ENCODE results near the gene SLC7A1. TPM values are rescaled to one million over a fixed set of nuclear protein-coding genes. Genes with fewer than 3 reads are reported as not detected.

Gene SLC7A1
- total RNA-seq, 4 donors from 2014 or later: 72.6 to 101 (median 86.7) TPM

- TF ChIP-seq POLR2A (IDR thresholded peaks at IDR 0.05) (no peak), POLR2AphosphoS5 (IDR thresholded peaks at IDR 0.05) (no peak), CTCF (IDR thresholded peaks at IDR 0.05) (no peak), EP300 (IDR thresholded peaks at IDR 0.05) (no peak)
- H3K27ac ChIP-seq: no peak overlapping the region
- no peak for DNase-seq (ENCODE audit: low spot score in 2 of 2)
- no peaks in the 10 kb centered on the region for H3K9me3 ChIP-seq
- H3K4me3 ChIP-seq: no peak overlapping the region
- no peaks in the 10 kb centered on the region for H3K36me3 ChIP-seq
- H3K4me1 ChIP-seq: peaks cover 64% of the 10 kb centered on the region
- no peaks in the 10 kb centered on the region for H3K27me3 ChIP-seq
- 53% methylated on average over 5 of the region's 5 CpGs for WGBS
Measured at GRCh38 chr13:29564373-29564772, 31.1 kb downstream of the SLC7A1 start.

- H3K9me3 ChIP-seq: no peaks in the 10 kb centered on the region
- peaks cover 59% of the 10 kb centered on the region for H3K4me1 ChIP-seq
- TF ChIP-seq POLR2A (IDR thresholded peaks at IDR 0.05): no peak
- TF ChIP-seq POLR2AphosphoS5 (IDR thresholded peaks at IDR 0.05): no peak
- no peak for TF ChIP-seq CTCF (IDR thresholded peaks at IDR 0.05)
- no peak for TF ChIP-seq EP300 (IDR thresholded peaks at IDR 0.05)
- no peaks in the 10 kb centered on the region for H3K27me3 ChIP-seq
- no peaks in the 10 kb centered on the region for H3K36me3 ChIP-seq
- H3K4me3 ChIP-seq: no peak overlapping the region
- no peak overlapping the region for H3K27ac ChIP-seq
- 76% methylated on average over 6 of the region's 6 CpGs for WGBS
- DNase-seq (ENCODE audit: low spot score in 2 of 2): peak in 1 of 2 donors; percentile 7
Measured at GRCh38 chr13:29563941-29564340, 31.5 kb downstream of the SLC7A1 start.

GRCh38 chr13:29562786-29563438 is 32.6 kb downstream of the SLC7A1 start:
- H3K4me1 ChIP-seq: peaks cover 49% of the 10 kb centered on the region
- no peaks in the 10 kb centered on the region for H3K27me3 ChIP-seq
- H3K4me3 ChIP-seq: no peak overlapping the region
- no peak for TF ChIP-seq CTCF (IDR thresholded peaks at IDR 0.05)
- TF ChIP-seq POLR2A (IDR thresholded peaks at IDR 0.05): no peak
- no peak for TF ChIP-seq POLR2AphosphoS5 (IDR thresholded peaks at IDR 0.05)
- TF ChIP-seq EP300 (IDR thresholded peaks at IDR 0.05): no peak
- H3K9me3 ChIP-seq: no peaks in the 10 kb centered on the region
- no peaks in the 10 kb centered on the region for H3K36me3 ChIP-seq
- DNase-seq (ENCODE audit: low spot score in 2 of 2): peak in 1 of 2 donors; percentile 29
- 87% methylated on average over 7 of the region's 7 CpGs for WGBS
- H3K27ac ChIP-seq: no peak overlapping the region

DNA sequence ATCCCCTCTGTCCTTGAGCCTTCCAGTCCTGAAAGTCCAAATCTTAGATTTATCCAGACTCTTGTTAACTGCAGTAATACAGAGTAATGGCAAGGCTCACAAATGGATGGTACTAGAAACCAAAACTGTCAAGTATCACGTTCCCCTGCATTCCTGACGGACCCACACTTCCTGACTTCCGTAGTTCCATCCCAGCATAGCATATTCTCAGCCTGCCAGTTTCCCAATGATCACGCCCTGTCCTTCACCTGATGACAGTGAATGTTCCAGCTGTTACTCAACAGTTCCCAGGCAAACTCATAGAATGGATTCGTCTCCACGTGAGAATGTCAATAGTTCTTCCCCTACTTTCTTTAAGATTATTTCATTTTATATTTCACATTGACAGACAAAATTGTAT is 33.6 kb downstream of the SLC7A1 start:
- no peak overlapping the region for H3K4me3 ChIP-seq
- no peaks in the 10 kb centered on the region for H3K9me3 ChIP-seq
- H3K27me3 ChIP-seq: no peaks in the 10 kb centered on the region
- no peak overlapping the region for H3K27ac ChIP-seq
- DNase-seq (ENCODE audit: low spot score in 2 of 2): no peak
- TF ChIP-seq EP300 (IDR thresholded peaks at IDR 0.05) (no peak), POLR2A (IDR thresholded peaks at IDR 0.05) (no peak), CTCF (IDR thresholded peaks at IDR 0.05) (no peak), POLR2AphosphoS5 (IDR thresholded peaks at IDR 0.05) (no peak)
- no peaks in the 10 kb centered on the region for H3K36me3 ChIP-seq
- WGBS: 62% methylated on average over 6 of the region's 6 CpGs
- peaks cover 39% of the 10 kb centered on the region for H3K4me1 ChIP-seq

DNA sequence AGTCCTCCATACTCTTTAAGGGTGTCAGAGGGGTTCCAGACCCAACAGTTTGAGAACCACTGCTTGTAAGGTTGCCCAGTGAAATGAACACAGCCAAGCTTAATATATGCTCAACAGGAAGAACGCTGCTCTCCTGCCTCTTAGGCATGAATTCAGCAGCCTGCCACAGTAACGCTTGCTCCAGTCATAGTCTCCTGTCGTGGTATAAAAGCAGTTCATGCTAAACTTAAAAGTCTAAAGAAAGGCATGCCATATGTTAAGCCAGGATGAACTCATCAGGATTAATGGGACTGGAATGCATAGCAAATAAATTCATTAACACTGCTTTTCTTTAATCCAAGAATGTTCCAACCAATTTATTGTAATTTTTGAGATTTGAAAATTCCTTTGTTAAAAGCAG is 38.7 kb downstream of the SLC7A1 start:
- DNase-seq (ENCODE audit: low spot score in 2 of 2): no peak
- Histone ChIP-seq H3K27me3 (no peaks in the 10 kb centered on the region), H3K4me1 (peaks cover 3% of the 10 kb centered on the region), H3K27ac (no peak overlapping the region), H3K4me3 (no peak overlapping the region), H3K36me3 (peaks cover 22% of the 10 kb centered on the region), H3K9me3 (no peaks in the 10 kb centered on the region)
- WGBS: 58% methylated on average over 3 of the region's 3 CpGs
- no peak for TF ChIP-seq EP300 (IDR thresholded peaks at IDR 0.05)
- TF ChIP-seq POLR2A (IDR thresholded peaks at IDR 0.05): no peak
- TF ChIP-seq POLR2AphosphoS5 (IDR thresholded peaks at IDR 0.05): no peak
- no peak for TF ChIP-seq CTCF (IDR thresholded peaks at IDR 0.05)

All from suprapubic skin (tissue), 4 donors.